ENCODE measurements around the gene WNT1. TPM values are rescaled to one million over a fixed set of nuclear protein-coding genes. Genes with fewer than 3 reads are reported as not detected.

WNT1 gene
- total and polyA plus RNA-seq, 12 donors = not detected

- WGBS, 4 donors = 10 to 27% (median 14%) methylated on average over 21 to 50 of the region's 50 CpGs
- Histone ChIP-seq H3K27ac (no peak overlapping the region), H3K27me3 (peaks cover 60% of the 10 kb centered on the region), H3K4me3 (peak overlapping the region in 1 of 4 donors; percentile 41), H3K4me1 (replicated peaks in 1 of 2) (peaks cover 11 to 36% of the 10 kb centered on the region in 2 donors), H3K9me3 (replicated peaks in 1 of 3) (no peaks in the 10 kb centered on the region), H3K36me3 (replicated peaks in 1 of 2) (no peaks in the 10 kb centered on the region)
- DNase-seq = peak in 6 of 7 donors; percentile 48 to 65 (median 62)
- intact Hi-C loops (cut with DNase I) = no loop called here
- TF ChIP-seq CTCF (IDR thresholded peaks at IDR 0.05) (peak; percentile 55 to 85 (median 69)), POLR2A (IDR thresholded peaks at IDR 0.05) (peak in 1 of 2 donors; percentile 13)
Observed at GRCh38 chr12:48977290-48978281, 536 bp upstream of the WNT1 start.

DNA sequence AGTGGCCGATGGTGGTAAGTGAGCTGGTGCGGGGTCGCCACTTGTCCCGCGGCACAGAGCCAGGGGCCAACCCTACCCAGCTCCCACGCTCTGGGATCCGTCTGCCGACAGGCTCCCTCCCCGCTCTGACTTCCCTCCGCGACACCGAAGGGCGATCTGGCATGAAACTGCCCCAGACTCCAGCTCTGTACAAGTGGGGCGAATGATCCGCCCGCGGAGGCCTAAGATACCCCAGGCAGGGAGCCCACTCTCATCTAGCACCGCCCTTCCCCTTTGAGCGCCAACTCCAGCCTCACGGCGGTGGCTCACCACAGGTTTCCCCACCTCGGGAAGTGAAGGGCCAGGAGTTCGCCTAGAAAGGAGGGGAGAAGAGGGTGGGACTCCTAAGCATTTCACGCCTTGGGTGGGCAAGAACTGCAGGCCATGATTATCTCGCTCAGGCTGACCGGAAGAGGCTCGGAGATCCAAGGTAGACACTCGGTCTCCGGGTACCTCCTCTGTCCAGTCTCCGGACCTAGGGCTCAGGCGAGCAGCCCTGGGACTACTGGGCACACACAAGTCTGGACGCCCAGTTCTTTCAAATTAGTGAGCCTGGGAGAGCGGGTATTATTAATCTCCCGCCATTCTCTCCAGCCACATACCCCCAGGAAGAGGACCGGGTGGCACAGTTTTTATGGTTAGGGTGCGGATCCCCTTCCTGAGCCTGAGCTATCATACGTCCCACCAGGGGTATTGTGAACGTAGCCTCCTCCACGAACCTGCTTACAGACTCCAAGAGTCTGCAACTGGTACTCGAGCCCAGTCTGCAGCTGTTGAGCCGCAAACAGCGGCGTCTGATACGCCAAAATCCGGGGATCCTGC, 849 bp downstream of the WNT1 start:
- no peak for DNase-seq
- TF ChIP-seq CTCF (IDR thresholded peaks at IDR 0.05) (no peak), POLR2A (IDR thresholded peaks at IDR 0.05) (no peak)
- Histone ChIP-seq H3K4me1 (replicated peaks in 1 of 2) (peaks cover 11 to 36% of the 10 kb centered on the region in 2 donors), H3K27me3 (peaks cover 67% of the 10 kb centered on the region), H3K27ac (no peak overlapping the region), H3K4me3 (peak overlapping the region in 1 of 4 donors; percentile 41), H3K9me3 (replicated peaks in 1 of 3) (no peaks in the 10 kb centered on the region), H3K36me3 (replicated peaks in 1 of 2) (no peaks in the 10 kb centered on the region)
- 3 to 10% (median 5%) methylated on average over 11 to 45 of the region's 45 CpGs for WGBS, 4 donors
- intact Hi-C loops (cut with DNase I) = no loop called here

DNA sequence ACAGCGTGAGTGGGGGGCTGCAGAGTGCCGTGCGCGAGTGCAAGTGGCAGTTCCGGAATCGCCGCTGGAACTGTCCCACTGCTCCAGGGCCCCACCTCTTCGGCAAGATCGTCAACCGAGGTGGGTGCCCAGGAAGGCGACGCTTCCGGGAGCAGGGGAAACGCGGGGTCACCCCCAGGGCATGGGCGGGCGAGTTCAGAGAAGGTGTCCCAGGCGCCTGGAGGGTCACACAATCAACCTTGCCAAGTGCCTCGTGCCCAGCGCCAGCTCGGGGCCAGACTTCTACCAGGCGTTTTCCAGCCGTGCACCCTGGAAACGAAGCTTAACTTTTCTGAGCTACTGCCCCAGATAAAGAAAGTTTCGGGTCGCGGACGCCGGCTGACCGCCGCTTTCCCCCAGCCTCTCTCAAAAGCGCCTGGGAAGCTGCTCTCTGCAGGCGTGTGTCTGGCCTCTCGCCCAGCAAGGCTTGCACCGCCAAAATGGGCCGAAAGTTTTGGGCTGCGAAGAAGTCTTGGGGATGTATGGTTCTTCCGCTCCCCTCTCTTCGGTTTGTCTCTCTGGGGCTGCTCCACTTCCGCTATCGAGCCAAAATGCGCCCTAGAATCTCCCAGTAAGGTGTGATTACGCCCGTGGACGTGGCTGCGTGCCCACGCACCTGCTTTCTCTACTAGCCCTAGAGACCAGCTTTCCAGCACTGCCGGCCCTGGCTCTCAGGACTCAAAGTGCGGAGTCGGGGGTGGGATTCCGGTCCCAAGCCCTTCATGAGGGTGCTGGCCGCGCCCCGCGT, 1.7 kb downstream of the WNT1 start:
- intact Hi-C loops (cut with DNase I) = loop anchor here in 1 of 2 donors (10.0 kb wide), 1 partner anchor 45 kb away; no protein-coding TSS in a partner anchor
- TF ChIP-seq POLR2A (IDR thresholded peaks at IDR 0.05) (no peak), CTCF (IDR thresholded peaks at IDR 0.05) (no peak)
- H3K4me1 ChIP-seq (replicated peaks in 1 of 2) = peaks cover 11 to 36% of the 10 kb centered on the region in 2 donors
- H3K27me3 ChIP-seq = peaks cover 68% of the 10 kb centered on the region
- H3K27ac ChIP-seq = no peak overlapping the region
- no peak for DNase-seq
- no peaks in the 10 kb centered on the region for H3K9me3 ChIP-seq (replicated peaks in 1 of 3)
- peak overlapping the region in 2 of 4 donors; percentile 1 to 31 for H3K4me3 ChIP-seq
- no peaks in the 10 kb centered on the region for H3K36me3 ChIP-seq (replicated peaks in 1 of 2)
- WGBS, 4 donors = 2 to 8% (median 3%) methylated on average over 13 to 55 of the region's 55 CpGs
